ENCODE results near the gene AGTRAP.

AGTRAP gene

GRCh38 chr1:11707621-11708276, 28.2 kb upstream of the AGTRAP start:
- no peak for DNase-seq

- DNase-seq, result no peak
Observed at GRCh38 chr1:11708554-11709350, 27.2 kb upstream of the AGTRAP start.

- no peak for DNase-seq
Observed at GRCh38 chr1:11711490-11711889, 24.4 kb upstream of the AGTRAP start.

GRCh38 chr1:11712285-11712684, 23.7 kb upstream of the AGTRAP start:
- no peak for DNase-seq

- DNase-seq, result no peak
Observed at GRCh38 chr1:11713095-11713494, 22.8 kb upstream of the AGTRAP start.

- no peak for DNase-seq
Observed at GRCh38 chr1:11714831-11715575, 20.9 kb upstream of the AGTRAP start.

GRCh38 chr1:11719313-11720032, 16.5 kb upstream of the AGTRAP start:
- no peak for DNase-seq

GRCh38 chr1:11720033-11720376, 15.9 kb upstream of the AGTRAP start:
- no peak for DNase-seq

- no peak for DNase-seq
Observed at GRCh38 chr1:11720525-11720924, 15.4 kb upstream of the AGTRAP start.

- no peak for DNase-seq
Observed at GRCh38 chr1:11721311-11721710, 14.6 kb upstream of the AGTRAP start.

GRCh38 chr1:11722538-11722937, 13.4 kb upstream of the AGTRAP start:
- DNase-seq, result no peak

- DNase-seq, result no peak
Observed at GRCh38 chr1:11725616-11726015, 10.3 kb upstream of the AGTRAP start.

GRCh38 chr1:11727119-11727518, 8.8 kb upstream of the AGTRAP start:
- DNase-seq, result no peak

- no peak for DNase-seq
Observed at GRCh38 chr1:11728126-11728806, 7.7 kb upstream of the AGTRAP start.

GRCh38 chr1:11729155-11729497, 6.8 kb upstream of the AGTRAP start:
- DNase-seq, result no peak

GRCh38 chr1:11729498-11730428, 6.2 kb upstream of the AGTRAP start:
- DNase-seq, result no peak

- DNase-seq, result peak; percentile 11
Observed at GRCh38 chr1:11730429-11730891, 5.5 kb upstream of the AGTRAP start.

- peak; percentile 7 for DNase-seq
Observed at GRCh38 chr1:11731691-11732283, 4.1 kb upstream of the AGTRAP start.

- no peak for DNase-seq
Observed at GRCh38 chr1:11733306-11733705, 2.6 kb upstream of the AGTRAP start.

GRCh38 chr1:11735531-11735853, 444 bp upstream of the AGTRAP start:
- DNase-seq, result no peak
